ENCODE data around the gene TTL. TPM values are rescaled to one million over a fixed set of nuclear protein-coding genes. Genes with fewer than 3 reads are reported as not detected.
"Not testable (repeated sequence)": the region's sequence is repeated elsewhere in the genome, so short reads cannot be mapped to it uniquely, and the experiment has no call there.

Gene TTL
- total RNA-seq, 1 donor from 2014 or later: 58.6 TPM

GRCh38 chr2:112566104-112566503 is 84.1 kb downstream of the TTL start:
- peaks cover 39% of the 10 kb centered on the region for H3K36me3 Mint-ChIP-seq
- no peak overlapping the region for H3K27ac Mint-ChIP-seq
- no peak overlapping the region for H3K4me3 Mint-ChIP-seq

GRCh38 chr2:112566508-112566907 is 84.6 kb downstream of the TTL start:
- not testable (repeated sequence) for H3K27ac Mint-ChIP-seq; H3K27me3 Mint-ChIP-seq; H3K4me3 Mint-ChIP-seq; H3K4me1 Mint-ChIP-seq (ENCODE audit: unreplicated experiment); H3K9me3 Mint-ChIP-seq; DNase-seq (ENCODE audit: extremely low spot score, unreplicated experiment)
- peaks cover 41% of the 10 kb centered on the region for H3K36me3 Mint-ChIP-seq

More at GRCh38 chr2:112566104-112566503, 84.1 kb downstream of the TTL start:
- Mint-ChIP-seq H3K9me3 (no peaks in the 10 kb centered on the region), H3K4me1 (ENCODE audit: unreplicated experiment) (no peaks in the 10 kb centered on the region), H3K27me3 (no peaks in the 10 kb centered on the region)
- DNase-seq (ENCODE audit: extremely low spot score, unreplicated experiment): no peak
- TF ChIP-seq CTCF (conservative IDR thresholded peaks at IDR 0.05): no peak

- H3K27ac Mint-ChIP-seq: no peak overlapping the region
- TF ChIP-seq CTCF (conservative IDR thresholded peaks at IDR 0.05): no peak
- no peak overlapping the region for H3K4me3 Mint-ChIP-seq
- H3K36me3 Mint-ChIP-seq: peaks cover 60% of the 10 kb centered on the region
- H3K4me1 Mint-ChIP-seq (ENCODE audit: unreplicated experiment): no peaks in the 10 kb centered on the region
- no peaks in the 10 kb centered on the region for H3K9me3 Mint-ChIP-seq
- no peaks in the 10 kb centered on the region for H3K27me3 Mint-ChIP-seq
- no peak for DNase-seq (ENCODE audit: extremely low spot score, unreplicated experiment)
Observed at GRCh38 chr2:112572005-112572404, 90.0 kb downstream of the TTL start.

GRCh38 chr2:112577756-112578155 is 95.8 kb downstream of the TTL start:
- no peak for DNase-seq (ENCODE audit: extremely low spot score, unreplicated experiment)
- Mint-ChIP-seq H3K4me3 (no peak overlapping the region), H3K27me3 (no peaks in the 10 kb centered on the region), H3K4me1 (ENCODE audit: unreplicated experiment) (no peaks in the 10 kb centered on the region), H3K9me3 (no peaks in the 10 kb centered on the region), H3K36me3 (peaks cover 19% of the 10 kb centered on the region), H3K27ac (no peak overlapping the region)
- peak; percentile 43 for TF ChIP-seq CTCF (conservative IDR thresholded peaks at IDR 0.05)

- Mint-ChIP-seq H3K27ac (no peak overlapping the region), H3K4me1 (ENCODE audit: unreplicated experiment) (no peaks in the 10 kb centered on the region), H3K36me3 (peaks cover 19% of the 10 kb centered on the region), H3K9me3 (no peaks in the 10 kb centered on the region), H3K27me3 (no peaks in the 10 kb centered on the region), H3K4me3 (no peak overlapping the region)
- TF ChIP-seq CTCF (conservative IDR thresholded peaks at IDR 0.05): no peak
- DNase-seq (ENCODE audit: extremely low spot score, unreplicated experiment): no peak
Observed at GRCh38 chr2:112579241-112579640, 97.3 kb downstream of the TTL start.

GRCh38 chr2:112580084-112580483 is 98.1 kb downstream of the TTL start:
- no peaks in the 10 kb centered on the region for H3K27me3 Mint-ChIP-seq

More at GRCh38 chr2:112580084-112580483, 98.1 kb downstream of the TTL start:
- Mint-ChIP-seq H3K27ac (no peak overlapping the region), H3K9me3 (no peaks in the 10 kb centered on the region), H3K4me1 (ENCODE audit: unreplicated experiment) (peaks cover 5% of the 10 kb centered on the region), H3K4me3 (no peak overlapping the region), H3K36me3 (peaks cover 19% of the 10 kb centered on the region)
- no peak for DNase-seq (ENCODE audit: extremely low spot score, unreplicated experiment)
- no peak for TF ChIP-seq CTCF (conservative IDR thresholded peaks at IDR 0.05)
